ENCODE results near the gene PTPN22. TPM values are rescaled to one million over a fixed set of nuclear protein-coding genes. Genes with fewer than 3 reads are reported as not detected.

Gene PTPN22
- total and polyA plus RNA-seq, 3 donors from 2014 or later, result 0.39 to 1.6 (median 1.4) TPM

- no peaks in the 10 kb centered on the region for H3K9me3 ChIP-seq
- intact Hi-C loops (cut with DNase I; ENCODE audit: low total_unique reads), result no loop called here
- H3K27me3 ChIP-seq, result no peaks in the 10 kb centered on the region
- TF ChIP-seq POLR2A (IDR thresholded peaks at IDR 0.05), result no peak
- TF ChIP-seq CTCF (IDR thresholded peaks at IDR 0.05), result no peak
- H3K4me3 ChIP-seq, result no peak overlapping the region
- H3K4me1 ChIP-seq, result no peaks in the 10 kb centered on the region
- no peak for DNase-seq
- WGBS, 2 donors, result 60 to 63% methylated on average over 3 of the region's 3 CpGs
- no peaks in the 10 kb centered on the region for H3K36me3 ChIP-seq (ENCODE audit: low read depth, missing control alignments)
- H3K27ac ChIP-seq, result no peak overlapping the region
Measured at GRCh38 chr1:113860891-113861290, 10.6 kb downstream of the PTPN22 start.

GRCh38 chr1:113859478-113860175 is 11.9 kb downstream of the PTPN22 start:
- Histone ChIP-seq H3K36me3 (ENCODE audit: low read depth, missing control alignments) (no peaks in the 10 kb centered on the region), H3K27ac (no peak overlapping the region), H3K27me3 (no peaks in the 10 kb centered on the region), H3K4me3 (no peak overlapping the region), H3K4me1 (no peaks in the 10 kb centered on the region), H3K9me3 (no peaks in the 10 kb centered on the region)
- DNase-seq, result no peak
- intact Hi-C loops (cut with DNase I; ENCODE audit: low total_unique reads), result no loop called here
- no peak for TF ChIP-seq CTCF (IDR thresholded peaks at IDR 0.05)
- TF ChIP-seq POLR2A (IDR thresholded peaks at IDR 0.05), result no peak
- 45 to 58% methylated on average over 3 of the region's 3 CpGs for WGBS, 2 donors

- Histone ChIP-seq H3K4me1 (no peaks in the 10 kb centered on the region), H3K27ac (no peak overlapping the region), H3K27me3 (no peaks in the 10 kb centered on the region), H3K36me3 (ENCODE audit: low read depth, missing control alignments) (no peaks in the 10 kb centered on the region), H3K9me3 (no peaks in the 10 kb centered on the region), H3K4me3 (no peak overlapping the region)
- DNase-seq, result no peak
- intact Hi-C loops (cut with DNase I; ENCODE audit: low total_unique reads), result no loop called here
- WGBS, 2 donors, result 90 to 93% methylated on average over 1 of the region's 1 CpG
- TF ChIP-seq CTCF (IDR thresholded peaks at IDR 0.05) (no peak), POLR2A (IDR thresholded peaks at IDR 0.05) (no peak)
Measured at GRCh38 chr1:113858982-113859381, 12.5 kb downstream of the PTPN22 start.

- no peaks in the 10 kb centered on the region for H3K27me3 ChIP-seq
- no peaks in the 10 kb centered on the region for H3K9me3 ChIP-seq
- H3K4me3 ChIP-seq, result no peak overlapping the region
- H3K36me3 ChIP-seq (ENCODE audit: low read depth, missing control alignments), result no peaks in the 10 kb centered on the region
- no peak overlapping the region for H3K27ac ChIP-seq
- intact Hi-C loops (cut with DNase I; ENCODE audit: low total_unique reads), result no loop called here
- TF ChIP-seq CTCF (IDR thresholded peaks at IDR 0.05) (no peak), POLR2A (IDR thresholded peaks at IDR 0.05) (no peak)
- H3K4me1 ChIP-seq, result no peaks in the 10 kb centered on the region
- DNase-seq, result no peak
- WGBS, 2 donors, result 80% methylated on average over 3 of the region's 3 CpGs
Measured at GRCh38 chr1:113858418-113858817, 13.1 kb downstream of the PTPN22 start.

- Histone ChIP-seq H3K27me3 (no peaks in the 10 kb centered on the region), H3K4me3 (no peak overlapping the region), H3K9me3 (no peaks in the 10 kb centered on the region), H3K36me3 (ENCODE audit: low read depth, missing control alignments) (no peaks in the 10 kb centered on the region), H3K4me1 (no peaks in the 10 kb centered on the region), H3K27ac (no peak overlapping the region)
- TF ChIP-seq POLR2A (IDR thresholded peaks at IDR 0.05) (no peak), CTCF (IDR thresholded peaks at IDR 0.05) (no peak)
- no peak for DNase-seq
- 75 to 87% methylated on average over 3 of the region's 3 CpGs for WGBS, 2 donors
- intact Hi-C loops (cut with DNase I; ENCODE audit: low total_unique reads), result no loop called here
Measured at GRCh38 chr1:113857776-113858175, 13.7 kb downstream of the PTPN22 start.

Data from testis (tissue), 3 donors.